Pancreas (tissue), 10 donors: ENCODE measurements around the gene BANF2. TPM values are rescaled to one million over a fixed set of nuclear protein-coding genes. Genes with fewer than 3 reads are reported as not detected.

Experiments
- ATAC-seq, 4 donors: fragments of 200-7000 bp; cut with Tn5 transposase; one replicate each; pipeline versions ENCODE4 v1.8.0 to v1.9.1; 2020; ENCODE audit warnings: mild to moderate bottlenecking in 4 of 4, moderate library complexity in 4 of 4
- DNase-seq, 6 donors: peaks; one replicate each; pipeline ENCODE4 v3.0.0-alpha.2; 2020
- FAIRE-seq: peaks from 2 replicates; lab custom pipeline; 2012; peaks lifted over from hg19 to GRCh38; lab: Jason Lieb, UNC
- H3K27ac ChIP-seq, 4 donors: fragments of 200-600 bp; sonication (generic); 1 replicate in 3 of 4; 2 replicates in 1 of 4; pipeline versions ENCODE4 v1.5.0 to v1.8.0; 2020
- H3K27me3 ChIP-seq, 4 donors: fragments of 200-600 bp; one replicate each; pipeline ENCODE4 v1.8.0; 2021
- H3K36me3 ChIP-seq, 3 donors: fragments of 200-600 bp; sonication (generic) in 1 of 3; one replicate each; pipeline versions ENCODE4 v1.5.0 to v1.8.0; 2020 to 2021
- H3K4me1 ChIP-seq, 3 donors: fragments of 200-600 bp; one replicate each; pipeline ENCODE4 v1.8.0; 2021
- H3K4me3 ChIP-seq, 4 donors: fragments of 200-600 bp; sonication (generic) in 2 of 4; one replicate each; pipeline versions ENCODE4 v1.5.0 to v1.8.0; 2020 to 2021
- H3K9me3 ChIP-seq, 4 donors: fragments of 200-600 bp; one replicate each; pipeline ENCODE4 v1.8.0; 2021
- CTCF ChIP-seq, 4 donors: fragments of 200-600 bp; sonication (generic) in 3 of 4; IDR thresholded peaks; one replicate each; pipeline versions ENCODE4 v1.5.0 to v1.8.0; 2021; ENCODE audit warnings: antibody characterized with exemption in 4 of 4
- WGBS, 2 donors: extraction: QIAGEN DNeasy Blood & Tissue Kit; methylation state at CpG; one replicate each; pipeline ENCODE4 v1.1.7; 2013; 5-methylcytosine and 5-hydroxymethylcytosine counted together
- intact Hi-C, 3 donors: fragments of 100-400 bp; cut with DNase I; formaldehyde crosslinking; loops; one replicate each; pipeline versions ENCODE4 v1.11.1 to v1.14.2; 2022
- polyA plus RNA-seq, 2 donors: library from polyadenylated mRNA; stranded (reverse); fragments of 200-250 nt; gene quantifications; one replicate each; pipeline ENCODE4 v1.2.3, GENCODE V29; 2013
- total RNA-seq, 6 donors: library from RNA; stranded (reverse); fragmentation: NEBNext Ultra II Directional in 4 of 6; extraction: Animal tissue kit (Norgen Biotek cat#: 25700) in 4 of 6; gene quantifications; one replicate each; pipeline versions ENCODE4 v1.2.1 to v1.2.4, GENCODE V29; 2021 to 2023
- donor health status: healthy with polysubstance abuse.
- donor health status: DM: no; HTN: no; CAD: no; lungs with moderate emphysema.
- donor health status: DM: no; HTN: no; CAD: no.
- donor health status: control.
- donor health status: control.
- donor health status: Bipolar disorder and iron deficiency.
- donor health status: DM: yes; HTN: yes; CAD: no.
- donor health status: DM: no; HTN: no; CAD: no.
- donor health status: DM: no; HTN: no; CAD: no.
- donor health status: DM: yes; HTN: yes; CAD: no.

BANF2 gene
- total and polyA plus RNA-seq, 8 donors: 0.59 to 6.4 (median 1.5) TPM

GRCh38 chr20:17676942-17677341 is 22.8 kb upstream of the BANF2 start:
- no peaks in the 10 kb centered on the region for H3K9me3 ChIP-seq
- peaks cover 0 to 16% (median 0%) of the 10 kb centered on the region in 3 donors for H3K36me3 ChIP-seq
- ATAC-seq (no peak), FAIRE-seq (no peak), DNase-seq (peak in 1 of 6 donors; percentile 8)
- peak overlapping the region; percentile 30 to 96 (median 34) for H3K27ac ChIP-seq
- TF ChIP-seq CTCF (IDR thresholded peaks at IDR 0.05): no peak
- 34 to 43% methylated on average over 2 of the region's 2 CpGs for WGBS, 2 donors
- peaks cover 46 to 69% (median 52%) of the 10 kb centered on the region in 3 donors for H3K4me1 ChIP-seq
- H3K4me3 ChIP-seq: no peak overlapping the region
- no peaks in the 10 kb centered on the region for H3K27me3 ChIP-seq
- intact Hi-C loops: no loop called here

GRCh38 chr20:17678295-17678694 is 21.5 kb upstream of the BANF2 start:
- peak in 1 of 6 donors; percentile 9 for DNase-seq
- intact Hi-C loops: no loop called here

GRCh38 chr20:17678886-17679285 is 20.9 kb upstream of the BANF2 start:
- 22 to 25% methylated on average over 3 of the region's 3 CpGs for WGBS, 2 donors
- Histone ChIP-seq H3K36me3 (peaks cover 0 to 16% (median 0%) of the 10 kb centered on the region in 3 donors), H3K4me1 (peaks cover 48 to 58% (median 52%) of the 10 kb centered on the region in 3 donors), H3K9me3 (no peaks in the 10 kb centered on the region), H3K4me3 (peak overlapping the region in 2 of 4 donors; percentile 82 to 87), H3K27ac (peak overlapping the region in 2 of 4 donors; percentile 96 to 97), H3K27me3 (no peaks in the 10 kb centered on the region)
- intact Hi-C loops: no loop called here
- DNase-seq (peak in 1 of 6 donors; percentile 26), ATAC-seq (no peak), FAIRE-seq (no peak)
- TF ChIP-seq CTCF (IDR thresholded peaks at IDR 0.05): no peak

More at GRCh38 chr20:17678295-17678694, 21.5 kb upstream of the BANF2 start:
- no peak for FAIRE-seq
- Histone ChIP-seq H3K36me3 (peaks cover 0 to 16% (median 0%) of the 10 kb centered on the region in 3 donors), H3K27ac (peak overlapping the region in 2 of 4 donors; percentile 96 to 97), H3K4me3 (no peak overlapping the region), H3K9me3 (no peaks in the 10 kb centered on the region), H3K27me3 (no peaks in the 10 kb centered on the region), H3K4me1 (peaks cover 48 to 61% (median 48%) of the 10 kb centered on the region in 3 donors)
- no peak for TF ChIP-seq CTCF (IDR thresholded peaks at IDR 0.05)
- WGBS, 2 donors: 32 to 39% methylated on average over 2 of the region's 2 CpGs
- no peak for ATAC-seq

GRCh38 chr20:17679941-17680835 is 19.6 kb upstream of the BANF2 start:
- FAIRE-seq (no peak), ATAC-seq (peak; percentile 2 to 7 (median 7)), DNase-seq (peak; percentile 64 to 80 (median 70))
- peak overlapping the region; percentile 45 to 87 (median 84) for H3K4me3 ChIP-seq
- intact Hi-C loops: loop anchor here in 1 of 3 donors (10.0 kb wide), 1 partner anchor 205 kb away; no protein-coding TSS in a partner anchor
- H3K9me3 ChIP-seq: no peaks in the 10 kb centered on the region
- peaks cover 37 to 54% (median 52%) of the 10 kb centered on the region in 3 donors for H3K4me1 ChIP-seq
- peak overlapping the region; percentile 93 to 97 (median 96) for H3K27ac ChIP-seq
- no peak for TF ChIP-seq CTCF (IDR thresholded peaks at IDR 0.05)
- peaks cover 0 to 16% (median 0%) of the 10 kb centered on the region in 3 donors for H3K36me3 ChIP-seq
- 3 to 11% methylated on average over 27 of the region's 27 CpGs for WGBS, 2 donors
- no peaks in the 10 kb centered on the region for H3K27me3 ChIP-seq
